Uterus (tissue), 4 donors: ENCODE data around the gene MSANTD1. TPM values are rescaled to one million over a fixed set of nuclear protein-coding genes. Genes with fewer than 3 reads are reported as not detected.

Experiments
- DNase-seq, 2 donors: peaks; one replicate each; pipeline ENCODE4 v3.0.0-alpha.2; 2019 to 2020
- H3K27ac ChIP-seq, 2 donors: fragments of 200-600 bp; sonication (generic); 1 replicate in 1 of 2; 2 replicates in 1 of 2; pipeline ENCODE4 v1.5.1; 2016 to 2018
- H3K27me3 ChIP-seq, 2 donors: fragments of 200-600 bp; sonication (generic); one replicate each; pipeline ENCODE4 v1.5.1; 2018 to 2019; ENCODE audit warnings: control low read depth in 1 of 2
- H3K36me3 ChIP-seq, 2 donors: fragments of 200-600 bp; sonication (generic); one replicate each; pipeline ENCODE4 v1.5.1; 2019; ENCODE audit warnings: control low read depth in 1 of 2
- H3K4me1 ChIP-seq, 2 donors: fragments of 200-600 bp; sonication (generic); one replicate each; pipeline ENCODE4 v1.5.1; 2018 to 2019; ENCODE audit warnings: control low read depth in 1 of 2
- H3K4me3 ChIP-seq, 2 donors: fragments of 200-600 bp; sonication (generic); 1 replicate in 1 of 2; 2 replicates in 1 of 2; pipeline ENCODE4 v1.5.1; 2018 to 2019; ENCODE audit warnings: mild to moderate bottlenecking in 1 of 2
- H3K9me3 ChIP-seq, 2 donors: fragments of 200-600 bp; sonication (generic); one replicate each; pipeline ENCODE4 v1.5.1; 2019; ENCODE audit warnings: control low read depth in 1 of 2
- POLR2A ChIP-seq, 2 donors: fragments of 450-650 bp; IDR thresholded peaks; one replicate each; pipeline ENCODE4 v1.6.1; 2016; ENCODE audit warnings: antibody characterized with exemption in 2 of 2, mild to moderate bottlenecking in 1 of 2, moderate library complexity in 1 of 2
- intact Hi-C: fragments of 100-400 bp; cut with DNase I; formaldehyde crosslinking; loops from one replicate; pipeline ENCODE4 v1.15.1; 2023; ENCODE audit warnings: low total_unique reads
- total RNA-seq, 4 donors: library from RNA; depleted of rRNA in 3 of 4; stranded (reverse); fragments of >200 nt in 3 of 4; gene quantifications; one replicate each; pipeline versions ENCODE4 v1.1.0 to v1.2.4, GENCODE V29; 2014 to 2023
- TF ChIP-seq, protein P1 (sequence below), 4 experiments: fragments of 200-600 bp in 2 of 4; fragments of 450-650 bp in 2 of 4; sonication (generic) in 2 of 4; IDR thresholded peaks; one replicate each; pipeline ENCODE4 v1.5.1; 2016 to 2019; ENCODE audit warnings: antibody characterized with exemption in 4 of 4, mild to moderate bottlenecking in 2 of 4, moderate library complexity in 1 of 4
- donor health status: DM: yes; HTN: yes; CAD: no.

Gene MSANTD1
- total RNA-seq, 4 donors from 2014 or later, result 1.3 to 3.3 (median 2.1) TPM; not detected in 1

DNA sequence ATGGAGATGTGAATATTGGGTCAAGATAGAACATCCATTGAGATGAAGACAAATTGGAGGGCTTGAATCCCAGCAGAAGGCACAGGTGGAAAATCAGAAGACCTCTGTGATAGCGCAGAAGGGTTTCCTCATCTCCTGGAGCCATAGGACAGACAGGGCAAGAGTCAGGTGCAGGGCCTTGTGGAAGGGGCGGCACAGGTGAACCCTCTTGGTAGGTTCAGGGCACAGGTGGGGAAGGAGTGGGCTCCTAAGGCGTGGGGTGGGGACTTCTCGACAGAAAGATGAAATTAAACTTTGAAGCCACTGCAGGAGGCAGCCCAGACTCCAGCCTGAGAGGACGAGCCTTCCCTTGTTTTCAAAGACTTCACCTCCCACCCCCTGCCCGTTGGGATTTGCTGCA lies 34.5 kb downstream of the MSANTD1 start:
- Histone ChIP-seq H3K4me1 (no peaks in the 10 kb centered on the region), H3K27ac (no peak overlapping the region), H3K4me3 (no peak overlapping the region), H3K27me3 (no peaks in the 10 kb centered on the region), H3K36me3 (no peaks in the 10 kb centered on the region), H3K9me3 (no peaks in the 10 kb centered on the region)
- TF ChIP-seq, protein P1, sequence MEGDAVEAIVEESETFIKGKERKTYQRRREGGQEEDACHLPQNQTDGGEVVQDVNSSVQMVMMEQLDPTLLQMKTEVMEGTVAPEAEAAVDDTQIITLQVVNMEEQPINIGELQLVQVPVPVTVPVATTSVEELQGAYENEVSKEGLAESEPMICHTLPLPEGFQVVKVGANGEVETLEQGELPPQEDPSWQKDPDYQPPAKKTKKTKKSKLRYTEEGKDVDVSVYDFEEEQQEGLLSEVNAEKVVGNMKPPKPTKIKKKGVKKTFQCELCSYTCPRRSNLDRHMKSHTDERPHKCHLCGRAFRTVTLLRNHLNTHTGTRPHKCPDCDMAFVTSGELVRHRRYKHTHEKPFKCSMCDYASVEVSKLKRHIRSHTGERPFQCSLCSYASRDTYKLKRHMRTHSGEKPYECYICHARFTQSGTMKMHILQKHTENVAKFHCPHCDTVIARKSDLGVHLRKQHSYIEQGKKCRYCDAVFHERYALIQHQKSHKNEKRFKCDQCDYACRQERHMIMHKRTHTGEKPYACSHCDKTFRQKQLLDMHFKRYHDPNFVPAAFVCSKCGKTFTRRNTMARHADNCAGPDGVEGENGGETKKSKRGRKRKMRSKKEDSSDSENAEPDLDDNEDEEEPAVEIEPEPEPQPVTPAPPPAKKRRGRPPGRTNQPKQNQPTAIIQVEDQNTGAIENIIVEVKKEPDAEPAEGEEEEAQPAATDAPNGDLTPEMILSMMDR (IDR thresholded peaks at IDR 0.05), result no peak
- no peak for TF ChIP-seq POLR2A (IDR thresholded peaks at IDR 0.05)
- DNase-seq, result no peak
- intact Hi-C loops, result no loop called here

DNA sequence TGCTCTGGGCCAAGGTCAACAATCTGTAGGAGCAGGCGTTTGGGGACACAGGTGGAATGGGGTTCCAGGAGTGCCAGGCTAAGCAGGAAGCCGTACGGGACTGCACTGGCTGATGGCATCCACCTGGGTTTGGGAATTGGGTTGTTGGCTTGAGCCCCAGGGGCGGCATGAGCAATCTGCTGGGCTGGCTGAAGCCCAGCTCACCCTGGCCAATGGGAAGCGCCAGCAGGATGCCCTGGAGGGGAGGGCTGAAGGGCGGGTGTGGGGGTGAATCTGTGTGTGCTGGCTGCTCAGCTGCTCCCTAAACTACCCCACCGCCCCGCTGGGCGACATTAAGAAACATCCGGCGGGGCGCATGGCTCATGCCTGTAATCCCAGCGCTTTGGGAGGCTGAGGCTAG lies 35.0 kb downstream of the MSANTD1 start:
- no peak for TF ChIP-seq POLR2A (IDR thresholded peaks at IDR 0.05)
- TF ChIP-seq, protein P1 (IDR thresholded peaks at IDR 0.05), result no peak
- no peaks in the 10 kb centered on the region for H3K27me3 ChIP-seq
- no peak overlapping the region for H3K4me3 ChIP-seq
- intact Hi-C loops, result no loop called here
- H3K4me1 ChIP-seq, result no peaks in the 10 kb centered on the region
- H3K36me3 ChIP-seq, result no peaks in the 10 kb centered on the region
- H3K27ac ChIP-seq, result no peak overlapping the region
- no peaks in the 10 kb centered on the region for H3K9me3 ChIP-seq
- DNase-seq, result no peak

DNA sequence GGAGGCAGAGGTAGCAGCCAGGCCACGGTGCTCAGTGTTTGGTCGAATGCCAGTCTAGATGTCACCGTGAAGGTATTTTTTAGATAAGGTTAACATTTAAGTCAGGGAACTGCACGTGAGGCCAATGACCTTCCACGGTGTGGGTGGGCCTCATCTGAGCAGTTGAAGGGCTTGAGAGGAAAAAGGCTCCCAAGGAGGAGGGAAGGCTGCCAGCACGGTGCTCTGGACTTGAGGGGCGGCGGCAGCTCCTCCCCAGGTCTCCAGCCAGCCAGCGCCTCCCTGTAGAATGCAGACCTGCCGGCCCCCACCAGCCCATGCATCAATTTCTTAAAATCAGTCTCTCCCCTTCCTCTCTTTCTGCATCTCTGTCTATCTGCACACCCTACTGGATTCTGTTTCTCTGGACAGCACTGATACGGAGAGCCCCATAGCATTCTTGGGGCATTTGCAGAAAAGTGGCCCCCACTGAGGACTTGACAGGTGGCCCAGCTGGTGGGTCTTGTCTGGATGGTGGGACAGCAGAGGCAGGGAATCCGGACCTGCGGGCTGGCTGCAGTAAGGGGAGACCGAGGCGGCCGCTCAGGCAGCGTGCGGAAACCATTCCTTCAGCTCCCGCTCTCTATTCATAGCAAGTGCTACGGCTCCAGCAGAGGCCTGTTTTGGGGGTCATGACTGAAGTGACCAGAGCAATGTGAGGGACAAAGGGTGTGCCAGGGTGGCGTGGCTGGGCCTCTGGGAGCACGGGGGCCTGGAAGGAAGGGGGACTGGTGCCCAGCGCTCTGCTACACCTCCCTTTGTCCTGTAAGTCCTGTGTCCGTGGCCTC lies 36.0 kb downstream of the MSANTD1 start:
- H3K4me1 ChIP-seq, result no peaks in the 10 kb centered on the region
- H3K27me3 ChIP-seq, result no peaks in the 10 kb centered on the region
- H3K4me3 ChIP-seq, result no peak overlapping the region
- no peak for TF ChIP-seq POLR2A (IDR thresholded peaks at IDR 0.05)
- TF ChIP-seq, protein P1 (IDR thresholded peaks at IDR 0.05), result no peak
- DNase-seq, result no peak
- intact Hi-C loops, result no loop called here
- no peaks in the 10 kb centered on the region for H3K36me3 ChIP-seq
- no peak overlapping the region for H3K27ac ChIP-seq
- no peaks in the 10 kb centered on the region for H3K9me3 ChIP-seq

DNA sequence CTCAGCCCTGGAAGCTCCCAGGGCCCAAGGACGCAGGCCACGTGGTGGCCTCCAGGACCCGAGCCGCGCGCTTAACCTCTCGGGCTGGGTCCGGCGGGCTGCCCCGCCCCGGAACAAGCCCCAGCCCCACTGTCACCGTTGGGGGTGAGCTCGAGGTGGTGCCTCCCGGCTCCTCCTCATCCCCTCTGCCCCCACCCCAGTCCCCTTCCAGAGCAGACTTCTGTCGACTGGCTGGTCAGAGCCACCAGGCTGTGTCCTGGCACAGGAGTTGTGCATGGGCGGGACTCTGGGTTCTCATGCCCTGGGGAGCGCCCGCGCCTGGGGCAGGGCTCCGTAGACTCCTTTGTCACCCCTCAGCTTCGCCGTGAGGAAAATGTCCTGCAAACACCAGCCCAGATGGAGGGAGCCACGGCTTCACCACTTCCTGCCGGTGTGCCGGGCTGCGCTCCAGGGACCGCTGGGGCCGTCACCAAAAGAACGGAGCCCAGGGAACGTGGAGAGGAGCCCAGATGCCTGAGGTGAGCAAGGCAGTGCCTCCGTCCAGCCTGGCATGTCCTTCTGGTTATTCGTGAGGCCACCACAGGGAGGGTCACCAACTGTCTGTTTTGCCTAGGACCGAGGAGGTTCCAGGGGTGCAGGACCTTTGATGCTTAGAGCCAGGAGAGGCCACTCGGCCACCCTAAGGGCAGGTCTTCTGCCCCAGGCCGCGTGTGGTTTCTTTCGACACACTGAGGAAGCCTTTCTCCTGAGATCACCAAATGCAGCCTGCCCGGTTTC lies 36.8 kb downstream of the MSANTD1 start:
- Histone ChIP-seq H3K9me3 (no peaks in the 10 kb centered on the region), H3K27ac (no peak overlapping the region), H3K4me3 (no peak overlapping the region), H3K36me3 (no peaks in the 10 kb centered on the region), H3K27me3 (no peaks in the 10 kb centered on the region), H3K4me1 (no peaks in the 10 kb centered on the region)
- intact Hi-C loops, result no loop called here
- no peak for DNase-seq
- TF ChIP-seq, protein P1 (IDR thresholded peaks at IDR 0.05), result no peak
- TF ChIP-seq POLR2A (IDR thresholded peaks at IDR 0.05), result no peak
